ENCODE data around the gene SLC38A10.

Gene SLC38A10

DNA sequence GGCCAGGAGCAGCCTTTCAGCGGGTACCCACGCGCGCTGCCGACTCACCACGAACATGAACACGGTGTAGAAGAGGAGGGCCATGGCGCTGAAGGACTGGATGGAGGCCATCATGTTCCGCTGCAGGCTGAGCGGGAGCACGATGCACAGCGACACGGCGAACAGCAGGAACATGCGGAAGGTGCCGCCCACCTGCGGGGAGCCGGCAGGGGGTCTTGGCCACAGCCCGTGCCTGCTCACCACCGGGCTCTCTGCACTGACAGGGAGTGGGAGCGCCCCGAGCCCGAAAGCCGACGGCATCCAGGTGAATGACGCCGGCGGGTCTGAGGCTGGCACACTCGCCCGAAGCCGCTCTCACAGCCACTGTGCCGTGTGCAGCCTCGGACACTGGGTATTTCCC lies 13.0 kb downstream of the SLC38A10 start:
- Histone ChIP-seq H3K4ac (ENCODE audit: low read depth in 1 of 2, low read length in 2 of 2) (no peak overlapping the region), H2BK5ac (ENCODE audit: low read depth, low read length, poor library complexity, severe bottlenecking) (no peak overlapping the region), H3K9ac (ENCODE audit: low read length) (no peak overlapping the region), H3K4me1 (ENCODE audit: control insufficient read depth, insufficient read depth, low read depth, low read length) (no peaks in the 10 kb centered on the region), H2AK5ac (ENCODE audit: low read length, severe bottlenecking) (no peak overlapping the region), H3K4me3 (ENCODE audit: insufficient read depth in 1 of 2, low read depth in 1 of 2, low read length in 2 of 2) (no peak overlapping the region), H3K79me1 (replicated peaks; ENCODE audit: low read length, poor library complexity, severe bottlenecking) (peaks cover 51% of the 10 kb centered on the region), H4K8ac (ENCODE audit: low read length) (no peak overlapping the region), H2BK15ac (ENCODE audit: low read depth, poor library complexity, severe bottlenecking) (no peak overlapping the region), H4K91ac (ENCODE audit: low read length) (no peak overlapping the region), H3K23ac (ENCODE audit: low read length in 2 of 2) (no peak overlapping the region), H3K27ac (ENCODE audit: low read length, poor library complexity, severe bottlenecking) (no peak overlapping the region), H3K9me3 (ENCODE audit: control insufficient read depth, low read length) (no peaks in the 10 kb centered on the region), H2BK12ac (ENCODE audit: low read length in 2 of 2) (no peak overlapping the region), H3K27me3 (ENCODE audit: control insufficient read depth in 1 of 2, insufficient read depth in 1 of 2, low read length in 2 of 2) (no peaks in the 10 kb centered on the region), H2BK120ac (ENCODE audit: low read depth, low read length) (no peak overlapping the region), H2AFZ (ENCODE audit: low read depth, low read length) (no peak overlapping the region), H3K18ac (ENCODE audit: low read depth in 1 of 2, low read length in 2 of 2) (no peak overlapping the region), H3K4me2 (ENCODE audit: low read length, poor library complexity, severe bottlenecking) (no peak overlapping the region), H3K36me3 (ENCODE audit: control insufficient read depth in 1 of 2, insufficient read depth in 2 of 2, low read depth in 1 of 2, low read length in 2 of 2) (peaks cover 40 to 82% of the 10 kb centered on the region in 2 experiments), H3K14ac (ENCODE audit: low read length in 2 of 2) (no peak overlapping the region)
- WGBS: 96% methylated on average over 33 of the region's 33 CpGs
- DNase-seq: no peak

DNA sequence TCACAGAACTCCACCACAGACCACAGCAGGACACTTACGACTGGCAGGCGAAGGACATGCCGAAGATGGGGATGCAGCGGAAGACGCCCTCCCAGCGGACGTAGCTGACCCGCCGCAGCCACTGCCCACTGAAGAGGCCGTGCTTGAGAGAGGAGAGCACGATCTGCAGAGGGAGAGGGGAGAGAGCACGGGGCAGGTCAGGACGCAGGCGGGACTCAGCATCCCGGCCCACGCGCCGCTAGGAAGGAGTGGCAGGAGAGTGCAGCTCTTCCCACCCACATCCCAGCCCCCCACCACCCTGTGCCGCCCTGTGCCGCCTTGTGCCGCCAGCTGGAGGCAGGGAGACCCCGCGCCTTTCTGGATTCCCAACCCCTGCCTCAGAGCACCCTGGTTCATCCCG lies 14.5 kb downstream of the SLC38A10 start:
- Histone ChIP-seq H3K79me1 (replicated peaks; ENCODE audit: low read length, poor library complexity, severe bottlenecking) (peaks cover 39% of the 10 kb centered on the region), H3K4me2 (ENCODE audit: low read length, poor library complexity, severe bottlenecking) (no peak overlapping the region), H2BK15ac (ENCODE audit: low read depth, poor library complexity, severe bottlenecking) (no peak overlapping the region), H3K4ac (ENCODE audit: low read depth in 1 of 2, low read length in 2 of 2) (no peak overlapping the region), H2BK5ac (ENCODE audit: low read depth, low read length, poor library complexity, severe bottlenecking) (no peak overlapping the region), H2AK5ac (ENCODE audit: low read length, severe bottlenecking) (no peak overlapping the region), H2BK120ac (ENCODE audit: low read depth, low read length) (no peak overlapping the region), H3K9me3 (ENCODE audit: control insufficient read depth, low read length) (no peaks in the 10 kb centered on the region), H3K27ac (ENCODE audit: low read length, poor library complexity, severe bottlenecking) (no peak overlapping the region), H3K36me3 (ENCODE audit: control insufficient read depth in 1 of 2, insufficient read depth in 2 of 2, low read depth in 1 of 2, low read length in 2 of 2) (peaks cover 53 to 86% of the 10 kb centered on the region in 2 experiments), H4K91ac (ENCODE audit: low read length) (no peak overlapping the region), H3K18ac (ENCODE audit: low read depth in 1 of 2, low read length in 2 of 2) (no peak overlapping the region), H4K8ac (ENCODE audit: low read length) (no peak overlapping the region), H2BK12ac (ENCODE audit: low read length in 2 of 2) (no peak overlapping the region), H3K9ac (ENCODE audit: low read length) (no peak overlapping the region), H3K14ac (ENCODE audit: low read length in 2 of 2) (no peak overlapping the region), H2AFZ (ENCODE audit: low read depth, low read length) (no peak overlapping the region), H3K23ac (ENCODE audit: low read length in 2 of 2) (no peak overlapping the region), H3K27me3 (ENCODE audit: control insufficient read depth in 1 of 2, insufficient read depth in 1 of 2, low read length in 2 of 2) (no peaks in the 10 kb centered on the region), H3K4me1 (ENCODE audit: control insufficient read depth, insufficient read depth, low read depth, low read length) (no peaks in the 10 kb centered on the region), H3K4me3 (ENCODE audit: insufficient read depth in 1 of 2, low read depth in 1 of 2, low read length in 2 of 2) (no peak overlapping the region)
- WGBS: 97% methylated on average over 19 of the region's 24 CpGs
- no peak for DNase-seq

DNA sequence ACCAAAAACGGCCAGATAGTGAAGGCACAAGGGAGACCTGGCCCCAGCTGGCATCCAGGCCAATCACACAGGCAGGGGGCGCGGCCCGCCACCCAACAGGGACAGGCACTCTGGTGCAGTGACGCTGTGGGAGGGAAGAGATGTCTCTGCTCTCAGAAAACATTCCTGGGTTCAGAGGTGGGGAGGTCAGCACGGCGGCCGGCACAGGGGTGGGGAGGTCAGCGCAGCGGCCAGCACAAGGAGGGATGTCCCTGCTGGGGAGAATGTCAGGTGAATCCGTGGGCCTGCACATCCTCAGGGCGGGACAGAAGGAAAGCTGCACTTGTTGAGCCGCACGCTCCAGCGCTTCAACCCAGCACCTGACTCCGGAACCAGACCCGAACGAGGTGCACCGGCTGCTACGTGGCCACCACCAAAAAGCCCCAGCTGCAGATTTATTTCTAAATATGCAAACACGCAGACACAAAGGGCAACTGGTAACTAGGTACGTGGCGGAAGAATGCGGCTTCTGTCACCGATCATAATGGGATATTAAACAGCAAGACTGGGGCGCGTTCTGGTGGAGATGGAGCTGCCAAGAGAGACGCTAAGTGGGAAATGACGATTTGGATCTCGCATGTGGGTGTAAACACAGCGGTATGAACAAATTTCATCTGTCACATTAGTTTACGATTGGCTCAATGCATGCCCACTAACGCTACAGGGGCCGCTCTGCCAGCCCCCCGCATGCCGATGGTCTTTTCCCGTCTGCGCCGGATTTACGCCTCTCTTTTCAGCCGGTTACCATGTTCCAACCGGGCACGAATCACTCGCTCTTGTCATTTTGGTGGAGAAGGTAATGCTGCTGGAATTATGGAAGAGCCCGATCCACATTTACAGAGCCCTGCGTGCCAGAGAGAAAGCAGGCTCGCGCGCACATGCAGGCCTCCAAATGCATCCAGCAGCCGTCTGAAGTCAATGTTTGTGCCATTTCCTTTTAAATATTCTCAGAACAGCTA lies 15.5 kb downstream of the SLC38A10 start:
- Histone ChIP-seq H3K4me2 (ENCODE audit: low read length, poor library complexity, severe bottlenecking) (no peak overlapping the region), H3K9ac (ENCODE audit: low read length) (no peak overlapping the region)
- 98% methylated on average over 50 of the region's 50 CpGs for WGBS

DNA sequence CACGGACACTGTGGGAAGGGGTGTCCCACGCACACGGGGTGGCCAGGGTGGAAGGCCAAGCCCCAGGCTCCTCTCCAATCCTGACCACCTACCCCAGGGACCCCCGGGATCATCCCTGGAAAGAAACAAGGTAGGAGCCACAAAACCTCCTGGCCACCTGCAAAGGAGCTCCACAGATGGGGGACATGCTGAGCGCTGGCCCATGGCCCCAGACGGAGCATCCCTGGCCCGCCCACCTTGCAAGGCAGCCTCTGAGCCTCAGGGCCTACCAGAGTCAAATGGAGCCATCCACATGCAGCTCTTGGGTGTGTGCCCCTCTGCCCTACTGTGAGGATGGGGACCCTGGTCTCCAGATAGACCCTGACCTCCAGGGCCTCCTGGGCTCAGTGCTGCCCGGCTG lies 16.3 kb downstream of the SLC38A10 start:
- H3K4me2 ChIP-seq (ENCODE audit: low read length, poor library complexity, severe bottlenecking): no peak overlapping the region
- H3K4me3 ChIP-seq (ENCODE audit: insufficient read depth in 1 of 2, low read depth in 1 of 2, low read length in 2 of 2): no peak overlapping the region
- H3K18ac ChIP-seq (ENCODE audit: low read depth in 1 of 2, low read length in 2 of 2): no peak overlapping the region
- H3K27ac ChIP-seq (ENCODE audit: low read length, poor library complexity, severe bottlenecking): no peak overlapping the region
- WGBS: 97% methylated on average over 8 of the region's 8 CpGs
- no peak overlapping the region for H3K23ac ChIP-seq (ENCODE audit: low read length in 2 of 2)
- H2AFZ ChIP-seq (ENCODE audit: low read depth, low read length): no peak overlapping the region
- H3K4me1 ChIP-seq (ENCODE audit: control insufficient read depth, insufficient read depth, low read depth, low read length): no peaks in the 10 kb centered on the region
- H2BK12ac ChIP-seq (ENCODE audit: low read length in 2 of 2): no peak overlapping the region
- peaks cover 66 to 95% of the 10 kb centered on the region in 2 experiments for H3K36me3 ChIP-seq (ENCODE audit: control insufficient read depth in 1 of 2, insufficient read depth in 2 of 2, low read depth in 1 of 2, low read length in 2 of 2)
- H2BK5ac ChIP-seq (ENCODE audit: low read depth, low read length, poor library complexity, severe bottlenecking): no peak overlapping the region
- H3K79me1 ChIP-seq (replicated peaks; ENCODE audit: low read length, poor library complexity, severe bottlenecking): peaks cover 35% of the 10 kb centered on the region
- H2BK15ac ChIP-seq (ENCODE audit: low read depth, poor library complexity, severe bottlenecking): no peak overlapping the region
- no peak overlapping the region for H3K4ac ChIP-seq (ENCODE audit: low read depth in 1 of 2, low read length in 2 of 2)
- no peak overlapping the region for H4K91ac ChIP-seq (ENCODE audit: low read length)
- H2BK120ac ChIP-seq (ENCODE audit: low read depth, low read length): no peak overlapping the region
- no peak for DNase-seq
- H3K14ac ChIP-seq (ENCODE audit: low read length in 2 of 2): no peak overlapping the region
- no peaks in the 10 kb centered on the region for H3K9me3 ChIP-seq (ENCODE audit: control insufficient read depth, low read length)
- no peaks in the 10 kb centered on the region for H3K27me3 ChIP-seq (ENCODE audit: control insufficient read depth in 1 of 2, insufficient read depth in 1 of 2, low read length in 2 of 2)
- H3K9ac ChIP-seq (ENCODE audit: low read length): no peak overlapping the region
- no peak overlapping the region for H2AK5ac ChIP-seq (ENCODE audit: low read length, severe bottlenecking)
- no peak overlapping the region for H4K8ac ChIP-seq (ENCODE audit: low read length)

More for the DNA sequence above, 15.5 kb downstream of the SLC38A10 start:
- no peak overlapping the region for H2BK15ac ChIP-seq (ENCODE audit: low read depth, poor library complexity, severe bottlenecking)
- no peak overlapping the region for H2AFZ ChIP-seq (ENCODE audit: low read depth, low read length)
- H3K18ac ChIP-seq (ENCODE audit: low read depth in 1 of 2, low read length in 2 of 2): no peak overlapping the region
- H2BK120ac ChIP-seq (ENCODE audit: low read depth, low read length): no peak overlapping the region
- no peak overlapping the region for H3K4ac ChIP-seq (ENCODE audit: low read depth in 1 of 2, low read length in 2 of 2)
- peaks cover 33% of the 10 kb centered on the region for H3K79me1 ChIP-seq (replicated peaks; ENCODE audit: low read length, poor library complexity, severe bottlenecking)
- DNase-seq: no peak
- no peaks in the 10 kb centered on the region for H3K9me3 ChIP-seq (ENCODE audit: control insufficient read depth, low read length)
- H3K4me3 ChIP-seq (ENCODE audit: insufficient read depth in 1 of 2, low read depth in 1 of 2, low read length in 2 of 2): no peak overlapping the region
- peaks cover 59 to 88% of the 10 kb centered on the region in 2 experiments for H3K36me3 ChIP-seq (ENCODE audit: control insufficient read depth in 1 of 2, insufficient read depth in 2 of 2, low read depth in 1 of 2, low read length in 2 of 2)
- H3K4me1 ChIP-seq (ENCODE audit: control insufficient read depth, insufficient read depth, low read depth, low read length): no peaks in the 10 kb centered on the region
- H2BK12ac ChIP-seq (ENCODE audit: low read length in 2 of 2): no peak overlapping the region
- H4K8ac ChIP-seq (ENCODE audit: low read length): no peak overlapping the region
- H2AK5ac ChIP-seq (ENCODE audit: low read length, severe bottlenecking): no peak overlapping the region
- H3K14ac ChIP-seq (ENCODE audit: low read length in 2 of 2): no peak overlapping the region
- no peak overlapping the region for H3K27ac ChIP-seq (ENCODE audit: low read length, poor library complexity, severe bottlenecking)
- no peak overlapping the region for H4K91ac ChIP-seq (ENCODE audit: low read length)
- no peak overlapping the region for H3K23ac ChIP-seq (ENCODE audit: low read length in 2 of 2)
- no peak overlapping the region for H2BK5ac ChIP-seq (ENCODE audit: low read depth, low read length, poor library complexity, severe bottlenecking)
- H3K27me3 ChIP-seq (ENCODE audit: control insufficient read depth in 1 of 2, insufficient read depth in 1 of 2, low read length in 2 of 2): no peaks in the 10 kb centered on the region
